HepG2 (cell line): Measurements from ENCODE around the gene EIF4A3. TPM values are rescaled to one million over a fixed set of nuclear protein-coding genes. Genes with fewer than 3 reads are reported as not detected.
A peak's percentile ranks its signal among the peaks of the same experiment; 100 is the strongest.

Experiments used
- BRD4 ChIP-seq: sonication (generic); formaldehyde crosslinking; IDR thresholded peaks from 2 replicates; pipeline ENCODE4 v1.4.0; 2020; ENCODE audit warnings: missing genetic modification reagents
- E2F1 ChIP-seq: sonication (generic); formaldehyde crosslinking; IDR thresholded peaks from 2 replicates; pipeline ENCODE4 v1.5.0; 2020; ENCODE audit warnings: missing genetic modification reagents
- FOXK2 ChIP-seq: fragments of 450-650 bp; IDR thresholded peaks from 2 replicates; pipeline ENCODE4 v1.6.1; 2016
- MED8 ChIP-seq: sonication (generic); formaldehyde crosslinking; IDR thresholded peaks from 2 replicates; pipeline ENCODE4 v1.8.1; 2023; ENCODE audit warnings: mild to moderate bottlenecking, missing genetic modification reagents; ENCODE audit not compliant: insufficient replicate concordance
- MLX ChIP-seq: IDR thresholded peaks from 2 replicates; pipeline ENCODE4 v1.6.1; 2016
- MTF2 ChIP-seq: sonication (generic); formaldehyde crosslinking; IDR thresholded peaks from 2 replicates; pipeline ENCODE4 v1.5.0; 2020; ENCODE audit warnings: missing genetic modification reagents, borderline replicate concordance
- NKX3-1 ChIP-seq: sonication (generic); formaldehyde crosslinking; IDR thresholded peaks from 2 replicates; pipeline ENCODE4 v1.5.0; 2020; ENCODE audit warnings: missing genetic modification reagents
- ONECUT2 ChIP-seq: sonication (generic); formaldehyde crosslinking; IDR thresholded peaks from 2 replicates; pipeline ENCODE4 v1.4.0; 2020; ENCODE audit warnings: missing genetic modification reagents
- RXRA ChIP-seq: sonication (generic); formaldehyde crosslinking; IDR thresholded peaks from 2 replicates; pipeline ENCODE4 v1.5.1; 2020; ENCODE audit warnings: missing genetic modification reagents
- TBL1XR1 ChIP-seq: fragments of 150-350 bp; IDR thresholded peaks from 2 replicates; pipeline ENCODE4 v1.6.1; 2014; ENCODE audit warnings: borderline replicate concordance, low read length; ENCODE audit not compliant: partially characterized antibody
- TCF7L2 ChIP-seq: IDR thresholded peaks from 2 replicates; pipeline ENCODE4 v1.6.1; 2011; ENCODE audit warnings: mild to moderate bottlenecking, low read depth, low read length, moderate library complexity
- TGIF2 ChIP-seq: IDR thresholded peaks from 2 replicates; pipeline ENCODE4 v1.6.1; 2016; ENCODE audit warnings: control low read depth, missing compliant biosample characterization
- YY1 ChIP-seq: IDR thresholded peaks from 2 replicates; pipeline ENCODE4 v1.6.1; 2011; ENCODE audit warnings: low read length, low read depth, moderate library complexity, mild to moderate bottlenecking; ENCODE audit not compliant: insufficient read depth, insufficient replicate concordance
- ZNF276 ChIP-seq: sonication (generic); formaldehyde crosslinking; IDR thresholded peaks from 2 replicates; pipeline ENCODE4 v1.4.0; 2020; ENCODE audit warnings: mild to moderate bottlenecking, low read depth, missing genetic modification reagents
- ZNF414 ChIP-seq: sonication (generic); formaldehyde crosslinking; IDR thresholded peaks from 2 replicates; pipeline ENCODE4 v1.5.0; 2020; ENCODE audit warnings: missing genetic modification reagents
- ZNF431 ChIP-seq: sonication (generic); formaldehyde crosslinking; IDR thresholded peaks from 2 replicates; pipeline ENCODE4 v1.9.0; 2022; ENCODE audit warnings: missing genetic modification reagents, low read depth, mild to moderate bottlenecking, borderline replicate concordance
- ZNF460 ChIP-seq: sonication (generic); formaldehyde crosslinking; IDR thresholded peaks from 2 replicates; pipeline ENCODE4 v1.5.1; 2020; ENCODE audit warnings: missing genetic modification reagents, mild to moderate bottlenecking, borderline replicate concordance
- ZNF629 ChIP-seq: sonication (generic); formaldehyde crosslinking; conservative IDR thresholded peaks from 2 replicates; pipeline ENCODE4 v1.5.0; 2020; ENCODE audit warnings: missing genetic modification reagents
- ZNF773 ChIP-seq: sonication (generic); formaldehyde crosslinking; IDR thresholded peaks from 2 replicates; pipeline ENCODE4 v1.4.0; 2020; ENCODE audit warnings: missing genetic modification reagents, borderline replicate concordance
- ZNF780A ChIP-seq: sonication (generic); formaldehyde crosslinking; IDR thresholded peaks from 2 replicates; pipeline ENCODE4 v1.8.0; 2022; ENCODE audit warnings: mild to moderate bottlenecking, missing genetic modification reagents, moderate library complexity
- polyA plus RNA-seq, 8 experiments: library from polyadenylated mRNA; depleted of rRNA in 3 of 8; stranded (reverse) in 7 of 8; unstranded in 1 of 8; fragments of >200 nt; fragmentation: Illumina TruSeq in 4 of 8; extraction: Trizol in 4 of 8; gene quantifications; 2 replicates each; pipeline versions ENCODE4 v1.2.1 to v1.2.3, GENCODE V29; 2011 to 2016; ENCODE audit warnings: low read depth in 4 of 8, missing spikeins in 1 of 8, mixed read lengths in 1 of 8; ENCODE audit not compliant: insufficient read depth in 1 of 8
- total RNA-seq, 5 experiments: library from RNA; depleted of rRNA; stranded (reverse); fragments of >200 nt; fragmentation: Illumina TruSeq; extraction: Trizol; gene quantifications; 2 replicates each; pipeline ENCODE4 v1.2.3, GENCODE V29; 2016; ENCODE audit warnings: low read depth in 1 of 5
- TF ChIP-seq, protein P1 (sequence below): sonication (generic); IDR thresholded peaks from 2 replicates; pipeline ENCODE4 v1.6.1; 2016; ENCODE audit warnings: low read depth, borderline replicate concordance
- TF ChIP-seq, protein P2 (sequence below): sonication (generic); formaldehyde crosslinking; IDR thresholded peaks from 2 replicates; pipeline ENCODE4 v1.4.0; 2020; ENCODE audit warnings: mild to moderate bottlenecking, missing genetic modification reagents, borderline replicate concordance

EIF4A3 gene
- total and polyA plus RNA-seq, 2 of the 13 experiments (the other 11 are each of a cell fraction or from before 2014, with no cell fraction given) = 145 to 187 TPM

GRCh38 chr17:80146121-80147034 is 550 bp downstream of the EIF4A3 start (continued):
- TF ChIP-seq FOXK2 (no peak), ZNF431 (CRISPR knock-in tag) (no peak; the same call in 1 of the 2 replicates), ZNF780A (CRISPR knock-in tag) (0 out of 2 replicates have a peak, but pooled peaks have one; percentile 35), TCF7L2 (no peak), YY1 (no peak), RXRA (CRISPR knock-in tag) (no peak), E2F1 (no peak), ZNF276 (CRISPR knock-in tag) (peak; percentile 82; the same call in 1 of the 2 replicates), NKX3-1 (CRISPR knock-in tag) (peak; percentile 25; the same call in 1 of the 2 replicates), ZNF460 (no peak), ZNF414 (CRISPR knock-in tag) (peak; percentile 63; the same call in 1 of the 2 replicates), BRD4 (CRISPR knock-in tag) (peak; percentile 23; the same call in 1 of the 2 replicates), MLX (CRISPR knock-in tag) (no peak), TBL1XR1 (no peak), ZNF773 (CRISPR knock-in tag) (peak; percentile 18; the same call in 1 of the 2 replicates), MTF2 (0 out of 2 replicates have a peak, but pooled peaks have one; percentile 72), ONECUT2 (CRISPR knock-in tag) (no peak), TGIF2 (CRISPR knock-in tag) (0 out of 2 replicates have a peak, but pooled peaks have one; percentile 6), MED8 (no peak), ZNF629 (peak; percentile 8; the same call in 1 of the 2 replicates)
- TF ChIP-seq, protein P1, sequence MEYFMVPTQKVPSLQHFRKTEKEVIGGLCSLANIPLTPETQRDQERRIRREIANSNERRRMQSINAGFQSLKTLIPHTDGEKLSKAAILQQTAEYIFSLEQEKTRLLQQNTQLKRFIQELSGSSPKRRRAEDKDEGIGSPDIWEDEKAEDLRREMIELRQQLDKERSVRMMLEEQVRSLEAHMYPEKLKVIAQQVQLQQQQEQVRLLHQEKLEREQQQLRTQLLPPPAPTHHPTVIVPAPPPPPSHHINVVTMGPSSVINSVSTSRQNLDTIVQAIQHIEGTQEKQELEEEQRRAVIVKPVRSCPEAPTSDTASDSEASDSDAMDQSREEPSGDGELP = peak; percentile 43; the same call in 1 of the 2 replicates
- TF ChIP-seq, protein P2, sequence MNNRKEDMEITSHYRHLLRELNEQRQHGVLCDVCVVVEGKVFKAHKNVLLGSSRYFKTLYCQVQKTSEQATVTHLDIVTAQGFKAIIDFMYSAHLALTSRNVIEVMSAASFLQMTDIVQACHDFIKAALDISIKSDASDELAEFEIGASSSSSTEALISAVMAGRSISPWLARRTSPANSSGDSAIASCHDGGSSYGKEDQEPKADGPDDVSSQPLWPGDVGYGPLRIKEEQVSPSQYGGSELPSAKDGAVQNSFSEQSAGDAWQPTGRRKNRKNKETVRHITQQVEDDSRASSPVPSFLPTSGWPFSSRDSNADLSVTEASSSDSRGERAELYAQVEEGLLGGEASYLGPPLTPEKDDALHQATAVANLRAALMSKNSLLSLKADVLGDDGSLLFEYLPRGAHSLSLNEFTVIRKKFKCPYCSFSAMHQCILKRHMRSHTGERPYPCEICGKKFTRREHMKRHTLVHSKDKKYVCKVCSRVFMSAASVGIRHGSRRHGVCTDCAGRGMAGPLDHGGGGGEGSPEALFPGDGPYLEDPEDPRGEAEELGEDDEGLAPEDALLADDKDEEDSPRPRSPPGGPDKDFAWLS (CRISPR knock-in tag) = 0 out of 2 replicates have a peak, but pooled peaks have one; percentile 27
